OCI-LY1 (cell line): Measurements from ENCODE around the gene PTCH1.

ENCODE experiments used
- H2AFZ ChIP-seq: fragments of 200-600 bp; sonication (generic), shearing (Covaris generic); 2 replicates; pipeline ENCODE4 v1.6.0; 2014; ENCODE audit warnings: antibody characterized with exemption, mild to moderate bottlenecking, low read length
- H3F3A ChIP-seq: fragments of 200-600 bp; sonication (generic), shearing (Covaris generic); 2 replicates; pipeline ENCODE4 v1.6.0; 2014; ENCODE audit warnings: mild to moderate bottlenecking, antibody characterized with exemption, low read length, moderate library complexity; ENCODE audit not compliant: insufficient read depth
- H3K27ac ChIP-seq: fragments of 200-600 bp; sonication (generic); 2 replicates; pipeline ENCODE4 v1.5.1; 2014; ENCODE audit warnings: low read length, mixed run types, mild to moderate bottlenecking, low read depth; ENCODE audit not compliant: poor library complexity, severe bottlenecking
- H3K27me3 ChIP-seq: fragments of 200-600 bp; sonication (generic); 2 replicates; pipeline ENCODE4 v1.6.0; 2014; ENCODE audit warnings: antibody characterized with exemption, mild to moderate bottlenecking, low read length, moderate library complexity; ENCODE audit not compliant: insufficient read depth
- H3K36me3 ChIP-seq: fragments of 200-600 bp; sonication (generic); 2 replicates; pipeline ENCODE4 v1.6.1; 2014; ENCODE audit warnings: mild to moderate bottlenecking, antibody characterized with exemption, low read length, moderate library complexity, mixed read lengths; ENCODE audit not compliant: insufficient read depth
- H3K4me1 ChIP-seq: fragments of 200-600 bp; sonication (generic); 2 replicates; pipeline ENCODE4 v1.5.1; 2014; ENCODE audit warnings: mild to moderate bottlenecking, low read length, moderate library complexity; ENCODE audit not compliant: insufficient read depth, severe bottlenecking
- H3K4me2 ChIP-seq: fragments of 200-600 bp; sonication (generic), shearing (Covaris generic); 2 replicates; pipeline ENCODE4 v1.6.1; 2014; ENCODE audit warnings: low read length
- H3K4me3 ChIP-seq: fragments of 200-600 bp; sonication (generic); 2 replicates; pipeline ENCODE4 v1.5.1; 2014; ENCODE audit warnings: low read length, low read depth, mild to moderate bottlenecking, mixed read lengths; ENCODE audit not compliant: poor library complexity, severe bottlenecking
- H3K79me2 ChIP-seq: fragments of 200-600 bp; shearing (Covaris generic); 2 replicates; pipeline ENCODE4 v1.6.1; 2016; ENCODE audit warnings: mixed run types, low read length, mixed read lengths; ENCODE audit not compliant: insufficient read depth
- H3K9ac ChIP-seq: fragments of 200-600 bp; sonication (generic), shearing (Covaris generic); 2 replicates; pipeline ENCODE4 v1.6.1; 2014; ENCODE audit warnings: mild to moderate bottlenecking, low read length, mixed read lengths
- H3K9me2 ChIP-seq: fragments of 200-600 bp; sonication (generic), shearing (Covaris generic); 2 replicates; pipeline ENCODE4 v1.6.1; 2014; ENCODE audit warnings: low read depth, mild to moderate bottlenecking, low read length, mixed read lengths
- H3K9me3 ChIP-seq: fragments of 200-600 bp; shearing (Covaris generic); 2 replicates; pipeline ENCODE4 v1.6.1; 2014; ENCODE audit warnings: low read length, mixed read lengths
- H4K20me1 ChIP-seq: fragments of 200-600 bp; sonication (generic), shearing (Covaris generic); 2 replicates; pipeline ENCODE4 v1.6.0; 2016; ENCODE audit warnings: mild to moderate bottlenecking, low read length; ENCODE audit not compliant: insufficient read depth
- CTCF ChIP-seq: fragments of 200-600 bp; sonication (generic), shearing (Covaris generic); IDR thresholded peaks from 2 replicates; pipeline ENCODE4 v1.5.1; 2017; ENCODE audit warnings: mild to moderate bottlenecking, antibody characterized with exemption, low read length, moderate library complexity, mixed read lengths
- EZH2 ChIP-seq: fragments of 200-600 bp; sonication (generic), shearing (Covaris generic); IDR thresholded peaks from 2 replicates; pipeline ENCODE4 v1.8.0; 2017; ENCODE audit warnings: borderline replicate concordance, mixed run types, mild to moderate bottlenecking, antibody characterized with exemption, low read length, moderate library complexity, mixed read lengths

PTCH1 gene

GRCh38 chr9:95446259-95446658, 70.5 kb downstream of the PTCH1 start:
- no peak overlapping the region for H3K9ac ChIP-seq
- H3K4me3 ChIP-seq: no peak overlapping the region

GRCh38 chr9:95444160-95444559, 72.6 kb downstream of the PTCH1 start:
- no peaks in the 10 kb centered on the region for H4K20me1 ChIP-seq

More at GRCh38 chr9:95446259-95446658, 70.5 kb downstream of the PTCH1 start:
- peaks cover 38% of the 10 kb centered on the region for H3K4me1 ChIP-seq
- H3F3A ChIP-seq: no peaks in the 10 kb centered on the region
- no peaks in the 10 kb centered on the region for H4K20me1 ChIP-seq
- H3K27me3 ChIP-seq: no peaks in the 10 kb centered on the region
- TF ChIP-seq CTCF: no peak
- H3K9me2 ChIP-seq: no peaks in the 10 kb centered on the region
- peaks cover 83% of the 10 kb centered on the region for H3K36me3 ChIP-seq
- H3K4me2 ChIP-seq: no peak overlapping the region
- no peaks in the 10 kb centered on the region for H3K79me2 ChIP-seq
- no peaks in the 10 kb centered on the region for H3K9me3 ChIP-seq
- H2AFZ ChIP-seq: no peak overlapping the region
- H3K27ac ChIP-seq: no peak overlapping the region

GRCh38 chr9:95443301-95443700, 73.5 kb downstream of the PTCH1 start:
- H3K9me2 ChIP-seq: no peaks in the 10 kb centered on the region
- no peaks in the 10 kb centered on the region for H3K79me2 ChIP-seq
- H3K4me1 ChIP-seq: peaks cover 39% of the 10 kb centered on the region
- H3K4me2 ChIP-seq: no peak overlapping the region
- H3K9ac ChIP-seq: no peak overlapping the region
- no peaks in the 10 kb centered on the region for H4K20me1 ChIP-seq
- H3K9me3 ChIP-seq: no peaks in the 10 kb centered on the region
- TF ChIP-seq CTCF (no peak), EZH2 (no peak)
- peaks cover 54% of the 10 kb centered on the region for H3K36me3 ChIP-seq
- no peaks in the 10 kb centered on the region for H3K27me3 ChIP-seq
- H3F3A ChIP-seq: no peaks in the 10 kb centered on the region
- H3K27ac ChIP-seq: no peak overlapping the region
- no peak overlapping the region for H2AFZ ChIP-seq
- H3K4me3 ChIP-seq: no peak overlapping the region

More at GRCh38 chr9:95444160-95444559, 72.6 kb downstream of the PTCH1 start:
- peaks cover 46% of the 10 kb centered on the region for H3K4me1 ChIP-seq
- no peaks in the 10 kb centered on the region for H3K9me3 ChIP-seq
- TF ChIP-seq EZH2: no peak
- TF ChIP-seq CTCF: no peak
- H3K9me2 ChIP-seq: no peaks in the 10 kb centered on the region
- no peak overlapping the region for H3K4me2 ChIP-seq
- H3K36me3 ChIP-seq: peaks cover 62% of the 10 kb centered on the region
- H3K4me3 ChIP-seq: no peak overlapping the region
- no peaks in the 10 kb centered on the region for H3K79me2 ChIP-seq
- H3F3A ChIP-seq: no peaks in the 10 kb centered on the region
- H3K27ac ChIP-seq: no peak overlapping the region
- H3K9ac ChIP-seq: no peak overlapping the region
- H2AFZ ChIP-seq: no peak overlapping the region
- H3K27me3 ChIP-seq: no peaks in the 10 kb centered on the region
